IPS-NIHi7 (cell line): Measurements from ENCODE around the gene AIG1.

ENCODE experiments used
- DNase-seq: peaks from one replicate; pipeline ENCODE4 v3.0.0; 2012; ENCODE audit warnings: mixed read lengths; ENCODE audit errors: extremely low spot score

Gene AIG1

GRCh38 chr6:143195349-143195845 is 134.7 kb downstream of the AIG1 start:
- DNase-seq: no peak

GRCh38 chr6:143196525-143197225 is 136.0 kb downstream of the AIG1 start:
- DNase-seq: no peak

- no peak for DNase-seq
Observed at GRCh38 chr6:143197377-143197776, 136.7 kb downstream of the AIG1 start.

GRCh38 chr6:143198312-143198711 is 137.6 kb downstream of the AIG1 start:
- no peak for DNase-seq

GRCh38 chr6:143199291-143199690 is 138.6 kb downstream of the AIG1 start:
- DNase-seq: no peak

GRCh38 chr6:143200167-143200770 is 139.6 kb downstream of the AIG1 start:
- DNase-seq: no peak

- DNase-seq: no peak
Observed at GRCh38 chr6:143204045-143204444, 143.4 kb downstream of the AIG1 start.

GRCh38 chr6:143205131-143205535 is 144.4 kb downstream of the AIG1 start:
- no peak for DNase-seq

GRCh38 chr6:143205585-143205984 is 144.9 kb downstream of the AIG1 start:
- no peak for DNase-seq

GRCh38 chr6:143205991-143206390 is 145.3 kb downstream of the AIG1 start:
- DNase-seq: no peak

GRCh38 chr6:143206550-143206949 is 145.9 kb downstream of the AIG1 start:
- DNase-seq: no peak

GRCh38 chr6:143210420-143210819 is 149.7 kb downstream of the AIG1 start:
- DNase-seq: no peak

- no peak for DNase-seq
Observed at GRCh38 chr6:143213859-143214376, 153.2 kb downstream of the AIG1 start.

- no peak for DNase-seq
Observed at GRCh38 chr6:143215363-143215762, 154.7 kb downstream of the AIG1 start.

GRCh38 chr6:143215771-143216170 is 155.1 kb downstream of the AIG1 start:
- no peak for DNase-seq

- no peak for DNase-seq
Observed at GRCh38 chr6:143218233-143218632, 157.5 kb downstream of the AIG1 start.

- DNase-seq: no peak
Observed at GRCh38 chr6:143221698-143222097, 161.0 kb downstream of the AIG1 start.

- no peak for DNase-seq
Observed at GRCh38 chr6:143222310-143222709, 161.6 kb downstream of the AIG1 start.

GRCh38 chr6:143222801-143223231 is 162.1 kb downstream of the AIG1 start:
- no peak for DNase-seq

GRCh38 chr6:143223895-143224294 is 163.2 kb downstream of the AIG1 start:
- peak; percentile 29 for DNase-seq

- DNase-seq: no peak
Observed at GRCh38 chr6:143224516-143224915, 163.8 kb downstream of the AIG1 start.

- DNase-seq: no peak
Observed at GRCh38 chr6:143225929-143226328, 165.2 kb downstream of the AIG1 start.

- no peak for DNase-seq
Observed at GRCh38 chr6:143227675-143228074, 167.0 kb downstream of the AIG1 start.
